ENCODE results near the gene SNRPD1. TPM values are rescaled to one million over a fixed set of nuclear protein-coding genes. Genes with fewer than 3 reads are reported as not detected.
"Not testable (repeated sequence)": the region's sequence is repeated elsewhere in the genome, so short reads cannot be mapped to it uniquely, and the experiment has no call there.

The SNRPD1 gene
- total and polyA plus RNA-seq, 2 donors (not counting 3 experiments of a cell fraction or from before 2014, with no cell fraction given), result 16.6 to 97.3 TPM

- H3K4me3 ChIP-seq (replicated peaks in 1 of 3; ENCODE audit: insufficient read depth in 1 of 3, low read depth in 1 of 3, low read length in 3 of 3); H3K27me3 ChIP-seq (ENCODE audit: control insufficient read depth in 2 of 2, insufficient read depth in 2 of 2, low read length in 2 of 2); H3K4me2 ChIP-seq (ENCODE audit: insufficient read depth, low read length); H3K9me1 ChIP-seq (replicated peaks; ENCODE audit: control insufficient read depth, extremely low read depth, insufficient read depth, low read length); H4K20me1 ChIP-seq (replicated peaks; ENCODE audit: control insufficient read depth, extremely low read depth, insufficient read depth, low read length); intact Hi-C loops (cut with micrococcal nuclease); H3K79me2 ChIP-seq (ENCODE audit: control insufficient read depth, insufficient read depth, low read length); H2AFZ ChIP-seq (ENCODE audit: low read depth, low read length); H3K9me3 ChIP-seq (replicated peaks; ENCODE audit: control insufficient read depth, insufficient read depth, low read length); BruUV-seq (replicated peaks); H3K36me3 ChIP-seq (ENCODE audit: control insufficient read depth in 2 of 2, extremely low read depth in 1 of 2, insufficient read depth in 2 of 2, low read length in 2 of 2); H3K27ac ChIP-seq (ENCODE audit: insufficient read depth, low read depth, low read length); DNase-seq (ENCODE audit: low read depth, low spot score); dilution Hi-C loops (cut with MboI; ENCODE audit: extremely low pct_ligation_motif_present, low sequenced_read_pairs); FAIRE-seq; POLR2A ChIA-PET; H3K9ac ChIP-seq (replicated peaks; ENCODE audit: extremely low read depth, insufficient read depth, low read length): not testable (repeated sequence)
- peaks cover 13% of the 10 kb centered on the region for H3K4me1 ChIP-seq (ENCODE audit: control insufficient read depth, extremely low read depth, insufficient read depth, low read length)
- CTCF ChIA-PET, result interaction anchor here (1.0 to 1.8 kb wide), 2 partner anchors 9 to 40 kb away, joined by 3 to 4 read pairs; no protein-coding TSS in a partner anchor
- peak; percentile 7 for TF ChIP-seq JUN (IDR thresholded peaks at IDR 0.05; ENCODE audit: borderline replicate concordance, insufficient read depth, insufficient read length, low read depth)
These were observed 63.2 kb downstream of the SNRPD1 start for GRCh38 chr18:21675354-21675753.

- BruUV-seq (replicated peaks), result no TSS peak
- Histone ChIP-seq H3K4me2 (ENCODE audit: insufficient read depth, low read length) (peak overlapping the region; percentile 81), H3K9me1 (replicated peaks; ENCODE audit: control insufficient read depth, extremely low read depth, insufficient read depth, low read length) (no peaks in the 10 kb centered on the region), H4K20me1 (replicated peaks; ENCODE audit: control insufficient read depth, extremely low read depth, insufficient read depth, low read length) (no peaks in the 10 kb centered on the region), H3K36me3 (ENCODE audit: control insufficient read depth in 2 of 2, extremely low read depth in 1 of 2, insufficient read depth in 2 of 2, low read length in 2 of 2) (no peaks in the 10 kb centered on the region), H3K9ac (replicated peaks; ENCODE audit: extremely low read depth, insufficient read depth, low read length) (peak overlapping the region; percentile 23), H3K4me1 (ENCODE audit: control insufficient read depth, extremely low read depth, insufficient read depth, low read length) (peaks cover 12% of the 10 kb centered on the region), H2AFZ (ENCODE audit: low read depth, low read length) (peak overlapping the region; percentile 45), H3K27me3 (ENCODE audit: control insufficient read depth in 2 of 2, insufficient read depth in 2 of 2, low read length in 2 of 2) (no peaks in the 10 kb centered on the region), H3K9me3 (replicated peaks; ENCODE audit: control insufficient read depth, insufficient read depth, low read length) (no peaks in the 10 kb centered on the region), H3K4me3 (replicated peaks in 1 of 3; ENCODE audit: insufficient read depth in 1 of 3, low read depth in 1 of 3, low read length in 3 of 3) (no peak overlapping the region), H3K79me2 (ENCODE audit: control insufficient read depth, insufficient read depth, low read length) (no peaks in the 10 kb centered on the region), H3K27ac (ENCODE audit: insufficient read depth, low read depth, low read length) (peak overlapping the region; percentile 11)
- ChIA-PET POLR2A (interaction anchor here (0.6 kb wide), 1 partner anchor 30 kb away, joined by 6 read pairs; no protein-coding TSS in a partner anchor), CTCF (interaction anchor here (0.7 to 1.9 kb wide), 7 partner anchors 9 to 484 kb away, joined by 3 to 9 read pairs (median 3); partner anchors contain the start of genes ABHD3 and ESCO1)
- FAIRE-seq (peak; percentile 58), DNase-seq (ENCODE audit: low read depth, low spot score) (peak; percentile 40)
- dilution Hi-C loops (cut with MboI; ENCODE audit: extremely low pct_ligation_motif_present, low sequenced_read_pairs), result no loop called here
- TF ChIP-seq FOS (IDR thresholded peaks at IDR 0.05; ENCODE audit: borderline replicate concordance, insufficient read depth, low read length) (peak; percentile 21), POLR2A (IDR thresholded peaks at IDR 0.05; ENCODE audit: low read depth, low read length) (no peak)
- intact Hi-C loops (cut with micrococcal nuclease), result no loop called here
These were observed 66.7 kb downstream of the SNRPD1 start for GRCh38 chr18:21678859-21679258.

Data from endothelial cell of umbilical vein (primary cell).